Naive thymus-derived CD8-positive, alpha-beta T cell (primary cell): Measurements from ENCODE around the gene ITFG2. TPM values are rescaled to one million over a fixed set of nuclear protein-coding genes. Genes with fewer than 3 reads are reported as not detected.
A peak's percentile ranks its signal among the peaks of the same experiment; 100 is the strongest.

Source experiments
- ATAC-seq, 2 donors: fragments of 150-1000 bp; cut with Tn5 transposase in 1 of 2; sonication (Bioruptor Pico), chemical (Tn5 transposase) in 1 of 2; 1 replicate in 1 of 2; 2 replicates in 1 of 2; pipeline ENCODE4 v1.10.0; 2021; ENCODE audit warnings: mild to moderate bottlenecking in 2 of 2, moderate library complexity in 2 of 2
- POLR2A ChIA-PET: fragments of 350-600 bp; sonication (Branson Sonifier 250); formaldehyde crosslinking; loops from one replicate; lab custom pipeline; 2021; ENCODE audit warnings: antibody characterized with exemption; lab: Charles Lee
- DNase-seq, 10 donors: peaks; one replicate each; pipeline versions ENCODE4 v3.0.0 to v3.0.0-alpha.2; 2020 to 2022
- H3K27ac Mint-ChIP-seq, 10 donors: one replicate each; pipeline ENCODE4 v1.8.0; 2020 to 2022; ENCODE audit warnings: mild to moderate bottlenecking in 10 of 10, mixed read lengths in 10 of 10, moderate library complexity in 4 of 10, inconsistent platforms in 1 of 10
- H3K27me3 Mint-ChIP-seq, 5 donors: one replicate each; pipeline ENCODE4 v1.8.0; 2021 to 2022; ENCODE audit warnings: mixed read lengths in 5 of 5
- H3K36me3 Mint-ChIP-seq, 3 donors: one replicate each; pipeline ENCODE4 v1.8.0; 2020 to 2022; ENCODE audit warnings: mixed read lengths in 3 of 3, mild to moderate bottlenecking in 2 of 3, inconsistent platforms in 1 of 3
- H3K4me1 Mint-ChIP-seq, 4 donors: one replicate each; pipeline ENCODE4 v1.8.0; 2021 to 2022; ENCODE audit warnings: mixed read lengths in 4 of 4
- H3K4me3 Mint-ChIP-seq, 10 donors: one replicate each; pipeline ENCODE4 v1.8.0; 2020 to 2022; ENCODE audit warnings: mild to moderate bottlenecking in 10 of 10, mixed read lengths in 10 of 10, moderate library complexity in 6 of 10, inconsistent platforms in 1 of 10
- H3K9me3 Mint-ChIP-seq, 9 donors: one replicate each; pipeline ENCODE4 v1.8.0; 2020 to 2022; ENCODE audit warnings: mixed read lengths in 9 of 9, mild to moderate bottlenecking in 3 of 9, inconsistent platforms in 1 of 9, moderate library complexity in 1 of 9
- polyA plus RNA-seq, 3 donors: library from polyadenylated mRNA; unstranded; fragments of 300-500 nt; fragmentation: Illumina TruSeq; gene quantifications; one replicate each; pipeline ENCODE4 v1.2.3, GENCODE V29; 2021
- total RNA-seq, 8 experiments: library from RNA in 2 of 8; stranded (reverse) in 2 of 8; gene quantifications; one replicate each; pipeline ENCODE4 v1.2.3 and lab custom pipeline; 2021 to 2026

The ITFG2 gene
- total and polyA plus RNA-seq, 5 experiments from 2014 or later, result 50.2 to 151 (median 59.2) TPM

GRCh38 chr12:2779281-2779680, 33.2 kb upstream of the ITFG2 start:
- no peak overlapping the region for H3K27ac Mint-ChIP-seq
- H3K9me3 Mint-ChIP-seq, result no peaks in the 10 kb centered on the region
- POLR2A ChIA-PET, result no interaction called here
- no peak overlapping the region for H3K4me3 Mint-ChIP-seq
- no peaks in the 10 kb centered on the region for H3K36me3 Mint-ChIP-seq
- ATAC-seq (no peak), DNase-seq (no peak)
- peaks cover 6 to 11% (median 9%) of the 10 kb centered on the region in 4 donors for H3K4me1 Mint-ChIP-seq
- peaks cover 7 to 17% (median 13%) of the 10 kb centered on the region in 5 donors for H3K27me3 Mint-ChIP-seq

DNA sequence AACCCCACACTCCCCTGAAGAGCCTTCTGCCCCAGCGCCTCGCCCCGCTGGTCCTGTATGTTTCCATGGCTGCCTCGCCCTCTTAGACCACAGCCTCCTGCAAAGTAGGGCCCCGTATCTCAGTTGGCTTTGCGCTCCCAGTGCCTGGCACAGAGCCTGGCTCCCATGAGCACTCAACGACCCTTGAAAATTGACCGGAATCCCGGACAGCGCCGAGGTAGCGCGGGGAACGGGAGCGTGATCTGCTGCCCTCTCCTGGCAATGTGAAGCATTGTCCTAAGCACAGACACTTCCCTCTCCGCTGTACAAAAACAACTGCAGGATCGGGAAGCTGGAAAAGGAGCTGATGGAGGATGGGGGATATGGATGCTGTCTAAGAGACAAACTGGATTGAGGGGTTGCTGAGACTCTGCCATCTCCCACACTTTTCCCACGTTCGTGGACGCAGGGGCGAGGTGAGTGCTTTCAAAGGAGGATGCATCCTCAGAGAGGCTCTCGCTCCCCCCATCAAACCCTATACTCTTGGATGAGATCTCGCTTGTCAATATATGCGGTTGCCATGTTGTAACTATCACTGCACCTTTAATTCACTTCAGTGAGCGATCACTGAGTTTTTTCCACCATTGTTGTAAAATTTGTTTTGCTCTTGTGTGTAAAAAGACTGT, 28.4 kb upstream of the ITFG2 start:
- Mint-ChIP-seq H3K36me3 (no peaks in the 10 kb centered on the region), H3K9me3 (no peaks in the 10 kb centered on the region), H3K27me3 (peaks cover 8 to 20% (median 12%) of the 10 kb centered on the region in 5 donors), H3K27ac (peak overlapping the region in 1 of 10 donors; percentile 40), H3K4me3 (peak overlapping the region; percentile 72 to 92 (median 84)), H3K4me1 (peaks cover 11 to 14% (median 12%) of the 10 kb centered on the region in 4 donors)
- peak; percentile 86 to 93 for ATAC-seq
- peak; percentile 14 to 72 (median 44) for DNase-seq
- POLR2A ChIA-PET, result interaction anchor here (1.0 to 1.6 kb wide), 3 partner anchors 28 to 101 kb away, joined by 3 to 7 read pairs (median 4); partner anchors contain the start of gene ITFG2

GRCh38 chr12:2785017-2785416, 27.5 kb upstream of the ITFG2 start:
- ATAC-seq, result no peak
- no peaks in the 10 kb centered on the region for H3K36me3 Mint-ChIP-seq
- no peak for DNase-seq
- H3K27ac Mint-ChIP-seq, result no peak overlapping the region
- H3K4me1 Mint-ChIP-seq, result peaks cover 11 to 14% (median 12%) of the 10 kb centered on the region in 4 donors
- peaks cover 8 to 20% (median 12%) of the 10 kb centered on the region in 5 donors for H3K27me3 Mint-ChIP-seq
- H3K9me3 Mint-ChIP-seq, result no peaks in the 10 kb centered on the region
- H3K4me3 Mint-ChIP-seq, result no peak overlapping the region
- POLR2A ChIA-PET, result no interaction called here

DNA sequence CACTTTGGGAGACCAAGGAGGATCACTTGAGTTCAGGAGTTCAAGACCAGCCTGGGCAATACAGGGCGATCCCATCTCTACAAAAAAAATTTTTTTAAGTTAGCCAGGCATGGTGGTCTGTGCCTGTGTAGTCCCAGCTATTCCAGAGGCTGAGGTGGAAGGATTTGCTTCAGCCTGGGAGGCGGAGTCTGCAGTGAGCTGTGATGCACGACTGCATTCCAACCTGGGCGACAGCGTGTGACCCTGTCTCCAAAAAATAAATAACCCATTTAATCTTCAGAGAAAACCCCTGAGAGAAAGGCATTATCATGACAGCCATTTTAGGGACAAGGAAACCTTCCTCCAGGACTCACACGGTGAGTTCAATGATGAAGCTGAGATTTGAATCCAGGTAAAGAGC, 21.4 kb upstream of the ITFG2 start:
- peaks cover 2 to 12% (median 6%) of the 10 kb centered on the region in 4 donors for H3K4me1 Mint-ChIP-seq
- DNase-seq, result no peak
- no peak for ATAC-seq
- H3K27me3 Mint-ChIP-seq, result no peaks in the 10 kb centered on the region
- no peaks in the 10 kb centered on the region for H3K9me3 Mint-ChIP-seq
- no peak overlapping the region for H3K4me3 Mint-ChIP-seq
- no peak overlapping the region for H3K27ac Mint-ChIP-seq
- H3K36me3 Mint-ChIP-seq, result no peaks in the 10 kb centered on the region
- POLR2A ChIA-PET, result interaction anchor here (0.6 to 1.7 kb wide), 2 partner anchors 100 to 1041 kb away, joined by 4 to 5 read pairs; no protein-coding TSS in a partner anchor

- POLR2A ChIA-PET, result interaction anchor here (0.6 to 6.2 kb wide), 3 partner anchors 19 to 101 kb away, joined by 5 to 94 read pairs (median 51); partner anchors contain the start of gene ITFG2
- H3K4me1 Mint-ChIP-seq, result peaks cover 9 to 30% (median 20%) of the 10 kb centered on the region in 4 donors
- ATAC-seq (no peak), DNase-seq (no peak)
- H3K27ac Mint-ChIP-seq, result peak overlapping the region in 8 of 10 donors; percentile 0 to 78 (median 49)
- H3K4me3 Mint-ChIP-seq, result peak overlapping the region; percentile 17 to 96 (median 85)
- no peaks in the 10 kb centered on the region for H3K9me3 Mint-ChIP-seq
- H3K36me3 Mint-ChIP-seq, result peaks cover 0 to 11% (median 0%) of the 10 kb centered on the region in 3 donors
- no peaks in the 10 kb centered on the region for H3K27me3 Mint-ChIP-seq
Observed at GRCh38 chr12:2792671-2793500, 19.6 kb upstream of the ITFG2 start.

- POLR2A ChIA-PET, result interaction anchor here (0.6 to 6.2 kb wide), 3 partner anchors 19 to 101 kb away, joined by 5 to 94 read pairs (median 51); partner anchors contain the start of gene ITFG2
- Mint-ChIP-seq H3K27ac (peak overlapping the region in 5 of 10 donors; percentile 5 to 90 (median 64)), H3K4me1 (peaks cover 10 to 33% (median 20%) of the 10 kb centered on the region in 4 donors), H3K4me3 (peak overlapping the region; percentile 78 to 96 (median 88)), H3K27me3 (no peaks in the 10 kb centered on the region), H3K9me3 (no peaks in the 10 kb centered on the region), H3K36me3 (peaks cover 0 to 18% (median 2%) of the 10 kb centered on the region in 3 donors)
- ATAC-seq, result no peak
- DNase-seq, result no peak
Observed at GRCh38 chr12:2793561-2793960, 18.9 kb upstream of the ITFG2 start.

GRCh38 chr12:2794191-2794735, 18.2 kb upstream of the ITFG2 start:
- no peaks in the 10 kb centered on the region for H3K9me3 Mint-ChIP-seq
- H3K27ac Mint-ChIP-seq, result peak overlapping the region in 8 of 10 donors; percentile 53 to 93 (median 86)
- H3K4me1 Mint-ChIP-seq, result peaks cover 10 to 36% (median 20%) of the 10 kb centered on the region in 4 donors
- H3K27me3 Mint-ChIP-seq, result no peaks in the 10 kb centered on the region
- POLR2A ChIA-PET, result interaction anchor here (0.7 to 6.2 kb wide), 4 partner anchors 18 to 111 kb away, joined by 3 to 94 read pairs (median 28); partner anchors contain the start of genes ITFG2 and TULP3
- peak; percentile 26 to 31 for ATAC-seq
- peaks cover 0 to 25% (median 5%) of the 10 kb centered on the region in 3 donors for H3K36me3 Mint-ChIP-seq
- DNase-seq, result peak in 8 of 10 donors; percentile 12 to 44 (median 30)
- peak overlapping the region; percentile 78 to 96 (median 88) for H3K4me3 Mint-ChIP-seq

- Mint-ChIP-seq H3K4me3 (peak within 1 kb of the TSS; percentile 84 to 96 (median 91)), H3K36me3 (peaks cover under 1 to 31% (median 5%) of the 10 kb centered on the region in 3 donors), H3K27me3 (no peaks in the 10 kb centered on the region), H3K4me1 (peaks cover 10 to 36% (median 20%) of the 10 kb centered on the region in 4 donors), H3K27ac (peak within 1 kb of the TSS in 9 of 10 donors; percentile 57 to 93 (median 88)), H3K9me3 (no peaks in the 10 kb centered on the region)
- peak; percentile 71 to 93 (median 87) for DNase-seq
- POLR2A ChIA-PET, result interaction anchor here (0.7 to 6.2 kb wide), 5 partner anchors 17 to 112 kb away, joined by 3 to 94 read pairs (median 9); partner anchors contain the start of genes FOXM1, ITFG2, RHNO1 and TULP3
- peak; percentile 82 to 89 for ATAC-seq
Observed at GRCh38 chr12:2794736-2795289, 17.7 kb upstream of the ITFG2 start, which contains the start of gene FKBP4. Gene FKBP4, plus strand, starts transcription at chr12:2794970. Its CDS starts 170 bp downstream, at chr12:2795140.

DNA sequence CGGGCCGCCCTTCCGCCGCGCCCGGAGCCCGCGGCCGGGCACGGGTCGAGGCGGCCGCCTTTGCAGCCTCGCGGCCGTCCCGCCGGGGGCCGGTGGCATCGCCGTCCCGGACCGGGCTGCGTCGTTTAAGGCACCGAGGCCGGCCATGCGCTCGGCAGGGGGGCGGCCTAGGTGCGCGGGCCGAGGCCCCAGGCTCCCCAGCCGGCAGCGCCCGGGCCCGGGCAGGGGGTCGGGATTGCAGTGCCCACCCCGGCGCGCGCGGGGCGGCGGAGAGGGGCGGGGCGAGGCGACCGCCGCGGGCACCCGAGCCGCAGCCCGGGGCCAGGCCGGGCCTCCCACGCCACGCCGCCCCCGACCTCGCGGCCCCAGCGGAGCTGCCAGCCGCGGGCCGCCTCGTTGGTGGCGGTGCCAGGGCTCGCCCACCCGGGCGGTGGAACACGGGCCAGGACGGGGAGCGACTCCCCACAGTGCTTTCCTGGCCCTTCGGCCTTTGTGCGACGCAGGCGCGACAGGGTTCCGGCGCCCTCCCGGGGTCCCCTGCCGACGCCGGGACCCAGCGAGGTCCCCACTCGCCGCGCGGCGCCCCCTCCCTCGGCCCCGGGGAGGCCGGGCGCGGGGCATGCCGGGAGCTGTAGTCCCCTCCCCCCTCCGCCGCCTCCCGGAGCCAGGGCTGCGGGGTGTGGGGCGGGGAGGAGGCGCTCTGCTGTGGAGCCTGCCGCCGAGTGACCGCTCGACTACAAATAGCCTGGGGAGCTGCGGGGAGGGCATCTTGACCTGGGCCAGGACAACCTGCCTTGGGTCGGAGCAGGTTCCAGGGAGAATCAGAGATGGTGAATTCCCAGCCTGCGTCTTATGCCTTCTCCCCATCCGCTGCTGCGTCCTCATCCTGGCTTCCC, 16.9 kb upstream of the ITFG2 start:
- no peaks in the 10 kb centered on the region for H3K9me3 Mint-ChIP-seq
- peak; percentile 49 to 81 (median 70) for DNase-seq
- H3K27ac Mint-ChIP-seq, result peak overlapping the region; percentile 75 to 93 (median 89)
- peaks cover 10 to 36% (median 20%) of the 10 kb centered on the region in 4 donors for H3K4me1 Mint-ChIP-seq
- H3K4me3 Mint-ChIP-seq, result peak overlapping the region; percentile 84 to 96 (median 91)
- POLR2A ChIA-PET, result interaction anchor here (0.6 to 6.2 kb wide), 7 partner anchors 9 to 113 kb away, joined by 3 to 94 read pairs (median 6); partner anchors contain the start of genes FOXM1, ITFG2, RHNO1 and TULP3
- no peaks in the 10 kb centered on the region for H3K27me3 Mint-ChIP-seq
- H3K36me3 Mint-ChIP-seq, result peaks cover 2 to 38% (median 5%) of the 10 kb centered on the region in 3 donors
- ATAC-seq, result peak; percentile 60 to 67

- Mint-ChIP-seq H3K36me3 (peaks cover 4 to 44% (median 5%) of the 10 kb centered on the region in 3 donors), H3K27ac (peak overlapping the region; percentile 75 to 93 (median 89)), H3K27me3 (no peaks in the 10 kb centered on the region), H3K9me3 (no peaks in the 10 kb centered on the region), H3K4me1 (peaks cover 10 to 36% (median 20%) of the 10 kb centered on the region in 4 donors), H3K4me3 (peak overlapping the region; percentile 84 to 96 (median 91))
- POLR2A ChIA-PET, result interaction anchor here (0.6 to 6.2 kb wide), 6 partner anchors 8 to 113 kb away, joined by 3 to 94 read pairs (median 6); partner anchors contain the start of genes FOXM1, ITFG2 and RHNO1
- ATAC-seq, result no peak
- DNase-seq, result no peak
Observed at GRCh38 chr12:2796187-2796666, 16.2 kb upstream of the ITFG2 start.
